Lower lobe of right lung (tissue), 2 donors: ENCODE results near the gene KLF15. TPM values are rescaled to one million over a fixed set of nuclear protein-coding genes. Genes with fewer than 3 reads are reported as not detected.

Experiments used
- ATAC-seq, 2 donors: fragments of 200-7000 bp; cut with Tn5 transposase; one replicate each; pipeline ENCODE4 v1.9.1; 2020 to 2022; ENCODE audit warnings: mild to moderate bottlenecking in 2 of 2, moderate library complexity in 2 of 2
- DNase-seq: peaks from one replicate; pipeline ENCODE4 v3.0.0-alpha.2; 2020
- H3K27ac ChIP-seq: fragments of 200-600 bp; one replicate; pipeline ENCODE4 v1.8.0; 2022
- H3K27me3 ChIP-seq: fragments of 200-600 bp; one replicate; pipeline ENCODE4 v1.8.0; 2022; ENCODE audit warnings: low read depth
- H3K36me3 ChIP-seq: fragments of 200-600 bp; one replicate; pipeline ENCODE4 v1.8.0; 2022; ENCODE audit warnings: mild to moderate bottlenecking
- H3K4me1 ChIP-seq: fragments of 200-600 bp; one replicate; pipeline ENCODE4 v1.8.0; 2022
- H3K4me3 ChIP-seq: fragments of 200-600 bp; one replicate; pipeline ENCODE4 v1.8.0; 2022; ENCODE audit warnings: mild to moderate bottlenecking
- H3K9me3 ChIP-seq: fragments of 200-600 bp; one replicate; pipeline ENCODE4 v1.8.0; 2022
- intact Hi-C: fragments of 100-400 bp; cut with DNase I; formaldehyde crosslinking; loops from one replicate; pipeline ENCODE4 v1.11.0; 2022
- total RNA-seq: library from RNA; stranded (reverse); fragmentation: NEBNext Ultra II Directional; extraction: Animal tissue kit (Norgen Biotek cat#: 25700); gene quantifications from one replicate; pipeline ENCODE4 v1.2.1, GENCODE V29; 2021
- TF ChIP-seq, protein P1 (sequence below): fragments of 200-600 bp; IDR thresholded peaks from one replicate; pipeline ENCODE4 v1.8.0; 2022; ENCODE audit warnings: antibody characterized with exemption, mild to moderate bottlenecking
- donor health status: DM: no; HTN: yes; CAD: no; lungs with severe emphysema.

Gene KLF15
- total RNA-seq, 1 donor from 2014 or later, result 40.1 TPM

DNA sequence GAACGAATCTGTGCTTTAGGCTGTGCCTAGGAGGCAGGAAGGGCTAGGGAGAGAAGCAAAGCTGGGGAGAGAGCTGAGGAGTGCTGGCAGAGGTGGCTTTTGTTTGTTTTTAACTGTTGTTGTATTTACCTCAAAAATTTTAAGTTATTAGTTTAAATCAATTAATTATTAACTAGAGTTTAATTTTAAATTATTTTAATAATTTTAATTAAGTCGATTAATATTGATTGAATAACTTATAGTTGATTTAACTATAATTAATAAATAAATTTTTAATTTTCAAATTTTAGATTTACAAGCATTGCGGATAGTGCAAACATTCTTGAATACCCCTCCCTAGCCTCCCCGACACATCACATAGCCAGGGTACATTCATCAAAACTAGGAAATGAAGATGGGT, 30.6 kb downstream of the KLF15 start:
- Histone ChIP-seq H3K27me3 (no peaks in the 10 kb centered on the region), H3K27ac (no peak overlapping the region), H3K4me1 (no peaks in the 10 kb centered on the region), H3K36me3 (no peaks in the 10 kb centered on the region), H3K9me3 (peaks cover 11% of the 10 kb centered on the region), H3K4me3 (no peak overlapping the region)
- DNase-seq, result no peak
- intact Hi-C loops, result no loop called here
- no peak for ATAC-seq
- TF ChIP-seq, protein P1, sequence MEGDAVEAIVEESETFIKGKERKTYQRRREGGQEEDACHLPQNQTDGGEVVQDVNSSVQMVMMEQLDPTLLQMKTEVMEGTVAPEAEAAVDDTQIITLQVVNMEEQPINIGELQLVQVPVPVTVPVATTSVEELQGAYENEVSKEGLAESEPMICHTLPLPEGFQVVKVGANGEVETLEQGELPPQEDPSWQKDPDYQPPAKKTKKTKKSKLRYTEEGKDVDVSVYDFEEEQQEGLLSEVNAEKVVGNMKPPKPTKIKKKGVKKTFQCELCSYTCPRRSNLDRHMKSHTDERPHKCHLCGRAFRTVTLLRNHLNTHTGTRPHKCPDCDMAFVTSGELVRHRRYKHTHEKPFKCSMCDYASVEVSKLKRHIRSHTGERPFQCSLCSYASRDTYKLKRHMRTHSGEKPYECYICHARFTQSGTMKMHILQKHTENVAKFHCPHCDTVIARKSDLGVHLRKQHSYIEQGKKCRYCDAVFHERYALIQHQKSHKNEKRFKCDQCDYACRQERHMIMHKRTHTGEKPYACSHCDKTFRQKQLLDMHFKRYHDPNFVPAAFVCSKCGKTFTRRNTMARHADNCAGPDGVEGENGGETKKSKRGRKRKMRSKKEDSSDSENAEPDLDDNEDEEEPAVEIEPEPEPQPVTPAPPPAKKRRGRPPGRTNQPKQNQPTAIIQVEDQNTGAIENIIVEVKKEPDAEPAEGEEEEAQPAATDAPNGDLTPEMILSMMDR, result no peak

DNA sequence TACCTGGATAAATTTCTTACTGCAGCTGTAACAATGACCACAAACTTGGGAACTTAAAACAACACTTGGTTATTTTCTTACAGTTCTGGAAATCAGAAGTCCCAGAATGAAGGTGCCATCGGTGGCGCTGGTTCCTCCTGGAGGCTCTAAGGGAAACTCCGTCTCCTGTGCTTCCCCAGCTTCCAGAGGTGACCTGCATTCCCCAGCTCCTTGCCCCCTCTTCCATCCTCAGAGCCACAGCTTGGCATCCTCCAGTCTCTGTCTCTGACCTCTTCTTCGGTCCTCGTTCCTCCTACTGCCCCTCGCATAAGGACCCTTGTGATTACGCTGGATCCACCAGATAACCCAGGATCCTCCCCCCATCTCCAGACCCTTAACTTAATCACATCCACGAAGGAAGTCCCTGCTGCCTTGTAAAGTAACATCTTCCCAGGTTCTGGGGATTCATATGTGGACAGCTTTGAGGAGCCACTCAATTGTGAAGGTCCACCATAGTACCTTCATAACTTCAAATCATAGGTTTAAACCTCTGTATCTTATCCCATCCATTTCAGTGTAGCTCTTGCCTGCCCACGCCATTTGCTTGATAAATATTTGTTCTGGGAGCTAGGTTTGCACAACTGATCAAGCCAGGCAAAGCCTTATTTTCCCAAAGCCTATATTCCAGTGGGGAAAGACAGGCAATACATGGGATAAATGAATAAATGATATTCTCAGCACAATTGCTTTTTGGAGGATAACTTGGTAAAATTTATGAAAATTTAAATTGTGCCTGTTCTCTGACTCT, 34.8 kb downstream of the KLF15 start:
- Histone ChIP-seq H3K27ac (no peak overlapping the region), H3K9me3 (no peaks in the 10 kb centered on the region), H3K27me3 (no peaks in the 10 kb centered on the region), H3K4me3 (no peak overlapping the region), H3K4me1 (no peaks in the 10 kb centered on the region), H3K36me3 (no peaks in the 10 kb centered on the region)
- ATAC-seq, result no peak
- TF ChIP-seq, protein P1, result no peak
- intact Hi-C loops, result no loop called here
- peak; percentile 32 for DNase-seq

GRCh38 chr3:126321490-126321889, 35.7 kb downstream of the KLF15 start:
- H3K4me3 ChIP-seq, result no peak overlapping the region
- DNase-seq (no peak), ATAC-seq (peak in 1 of 2 donors; percentile 38)
- no peaks in the 10 kb centered on the region for H3K9me3 ChIP-seq
- intact Hi-C loops, result no loop called here
- no peaks in the 10 kb centered on the region for H3K36me3 ChIP-seq
- H3K27me3 ChIP-seq, result no peaks in the 10 kb centered on the region
- no peak overlapping the region for H3K27ac ChIP-seq
- H3K4me1 ChIP-seq, result no peaks in the 10 kb centered on the region
- TF ChIP-seq, protein P1, result no peak

GRCh38 chr3:126320517-126321293, 36.5 kb downstream of the KLF15 start:
- H3K27me3 ChIP-seq, result no peaks in the 10 kb centered on the region
- H3K36me3 ChIP-seq, result no peaks in the 10 kb centered on the region
- no peaks in the 10 kb centered on the region for H3K9me3 ChIP-seq
- ATAC-seq (peak in 1 of 2 donors; percentile 11), DNase-seq (no peak)
- H3K27ac ChIP-seq, result no peak overlapping the region
- intact Hi-C loops, result no loop called here
- H3K4me3 ChIP-seq, result no peak overlapping the region
- no peaks in the 10 kb centered on the region for H3K4me1 ChIP-seq
- TF ChIP-seq, protein P1, result no peak

- TF ChIP-seq, protein P1, result no peak
- intact Hi-C loops, result no loop called here
- Histone ChIP-seq H3K4me1 (no peaks in the 10 kb centered on the region), H3K27ac (no peak overlapping the region), H3K4me3 (no peak overlapping the region), H3K9me3 (no peaks in the 10 kb centered on the region), H3K27me3 (no peaks in the 10 kb centered on the region), H3K36me3 (no peaks in the 10 kb centered on the region)
- no peak for ATAC-seq
- DNase-seq, result no peak
Measured at GRCh38 chr3:126319701-126320295, 37.4 kb downstream of the KLF15 start.
